GM10266 (cell line): ENCODE measurements around the gene KCND1.
"Not testable (repeated sequence)": the region's sequence is repeated elsewhere in the genome, so short reads cannot be mapped to it uniquely, and the experiment has no call there.

Experiments
- DNase-seq: peaks from one replicate; pipeline ENCODE4 v3.0.0; 2012; ENCODE audit errors: extremely low spot score
- TF ChIP-seq, protein P1 (sequence below): IDR thresholded peaks from 2 replicates; pipeline ENCODE4 v1.5.1; 2012; ENCODE audit warnings: mild to moderate bottlenecking, low read depth; ENCODE audit not compliant: control insufficient read depth, insufficient read depth; ENCODE audit errors: missing control alignments

KCND1 gene

DNA sequence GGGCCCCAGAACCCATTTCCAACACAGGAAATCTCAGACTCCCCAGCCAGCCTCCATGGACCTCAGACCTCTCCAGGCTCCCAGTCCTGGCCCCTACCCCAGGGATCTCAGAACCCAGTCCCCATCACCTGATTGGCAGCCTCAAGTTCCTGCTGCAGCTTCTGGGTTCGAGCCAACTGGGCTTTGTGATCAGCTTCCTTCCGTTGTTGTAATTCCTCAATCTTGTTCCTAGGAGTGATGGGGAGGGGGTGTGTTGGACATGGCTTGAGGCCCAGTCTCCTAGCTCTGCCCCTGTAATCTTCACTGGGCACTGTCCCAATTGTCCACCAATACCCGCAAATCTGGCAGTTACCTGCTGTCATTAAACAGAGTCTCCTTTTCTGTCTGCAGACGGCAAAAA, 17.8 kb upstream of the KCND1 start:
- TF ChIP-seq, protein P1, sequence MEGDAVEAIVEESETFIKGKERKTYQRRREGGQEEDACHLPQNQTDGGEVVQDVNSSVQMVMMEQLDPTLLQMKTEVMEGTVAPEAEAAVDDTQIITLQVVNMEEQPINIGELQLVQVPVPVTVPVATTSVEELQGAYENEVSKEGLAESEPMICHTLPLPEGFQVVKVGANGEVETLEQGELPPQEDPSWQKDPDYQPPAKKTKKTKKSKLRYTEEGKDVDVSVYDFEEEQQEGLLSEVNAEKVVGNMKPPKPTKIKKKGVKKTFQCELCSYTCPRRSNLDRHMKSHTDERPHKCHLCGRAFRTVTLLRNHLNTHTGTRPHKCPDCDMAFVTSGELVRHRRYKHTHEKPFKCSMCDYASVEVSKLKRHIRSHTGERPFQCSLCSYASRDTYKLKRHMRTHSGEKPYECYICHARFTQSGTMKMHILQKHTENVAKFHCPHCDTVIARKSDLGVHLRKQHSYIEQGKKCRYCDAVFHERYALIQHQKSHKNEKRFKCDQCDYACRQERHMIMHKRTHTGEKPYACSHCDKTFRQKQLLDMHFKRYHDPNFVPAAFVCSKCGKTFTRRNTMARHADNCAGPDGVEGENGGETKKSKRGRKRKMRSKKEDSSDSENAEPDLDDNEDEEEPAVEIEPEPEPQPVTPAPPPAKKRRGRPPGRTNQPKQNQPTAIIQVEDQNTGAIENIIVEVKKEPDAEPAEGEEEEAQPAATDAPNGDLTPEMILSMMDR, result no peak
- no peak for DNase-seq

DNA sequence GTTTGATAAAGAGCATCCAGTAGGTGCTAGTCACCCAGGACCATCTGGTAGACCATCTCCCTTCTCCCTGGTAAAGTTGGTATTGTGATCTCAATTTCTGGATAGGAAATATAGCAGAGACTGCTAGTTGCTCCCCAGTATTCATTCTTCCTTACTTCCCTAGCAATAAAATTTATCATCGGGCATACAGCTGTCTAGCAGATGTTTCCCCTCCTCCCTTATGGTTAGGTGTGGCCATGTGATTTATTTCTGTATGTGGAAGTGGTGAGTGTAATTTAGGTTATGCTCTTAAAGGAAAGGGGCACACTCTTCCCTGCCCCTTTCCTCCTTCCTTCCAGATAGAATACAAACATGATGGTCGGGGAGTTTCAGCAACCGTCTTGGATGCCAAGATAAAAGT, 12.3 kb upstream of the KCND1 start:
- TF ChIP-seq, protein P1, result no peak

DNA sequence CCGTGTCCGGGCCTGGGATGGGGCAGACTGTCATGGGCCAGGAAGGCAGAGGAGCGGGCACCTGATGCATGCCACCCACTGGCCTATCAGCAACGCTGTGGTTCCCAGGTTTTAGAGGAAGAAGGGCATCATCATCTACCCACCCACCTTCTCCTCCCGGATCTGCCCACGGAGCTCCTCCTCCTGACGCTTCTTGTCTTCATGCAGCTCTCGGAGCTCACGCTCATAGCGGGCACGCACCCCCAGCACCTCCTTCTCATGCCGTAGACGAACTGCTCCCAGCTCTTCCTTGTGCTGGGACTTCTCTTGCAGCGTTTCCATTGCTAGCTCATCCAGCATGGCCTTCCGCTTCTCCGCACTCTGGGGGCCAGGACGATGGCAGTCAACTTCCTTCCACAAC, 11.4 kb upstream of the KCND1 start:
- TF ChIP-seq, protein P1, result no peak
- DNase-seq, result no peak

More for the DNA sequence above, 12.3 kb upstream of the KCND1 start:
- DNase-seq, result no peak

DNA sequence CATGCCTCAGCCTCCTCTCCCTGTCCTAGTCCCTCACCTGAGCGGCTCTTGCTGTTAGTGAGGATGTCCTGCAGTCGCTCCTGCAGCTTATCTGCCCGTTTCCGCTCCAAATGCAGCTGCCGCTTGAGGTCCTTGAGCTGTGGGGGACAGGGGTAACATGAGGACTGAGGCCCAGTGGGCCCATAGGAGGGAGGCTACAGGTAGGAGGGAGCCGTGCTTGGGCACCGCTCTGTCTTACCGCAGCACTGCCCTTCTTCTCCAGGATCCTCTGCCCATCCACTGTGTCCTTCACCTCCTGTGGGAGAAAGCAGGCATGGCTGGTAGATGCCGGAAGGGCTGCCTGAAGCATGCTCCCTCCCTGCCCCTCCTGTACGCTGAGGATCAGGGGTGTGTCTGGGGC, 9.5 kb upstream of the KCND1 start:
- DNase-seq, result no peak
- TF ChIP-seq, protein P1, result no peak

DNA sequence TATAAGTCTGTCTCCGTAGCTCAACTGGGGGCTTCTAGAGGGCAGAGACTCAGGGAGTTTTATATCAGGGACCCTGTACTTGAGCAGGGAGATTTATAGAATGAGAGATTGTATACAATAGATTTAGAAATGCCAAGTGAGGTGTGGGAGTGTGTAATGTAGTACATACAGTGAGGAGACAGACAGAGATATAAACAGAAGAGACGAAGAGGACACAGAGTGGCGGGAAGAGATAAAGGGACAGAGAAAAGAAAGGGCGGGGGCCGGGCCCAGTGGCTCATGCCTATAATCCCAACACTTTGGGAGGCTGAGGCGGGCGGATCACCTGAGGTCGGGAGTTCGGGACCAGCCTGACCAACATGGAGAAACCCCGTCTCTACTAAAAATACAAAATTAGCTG, 8.7 kb upstream of the KCND1 start:
- DNase-seq, result not testable (repeated sequence)

DNA sequence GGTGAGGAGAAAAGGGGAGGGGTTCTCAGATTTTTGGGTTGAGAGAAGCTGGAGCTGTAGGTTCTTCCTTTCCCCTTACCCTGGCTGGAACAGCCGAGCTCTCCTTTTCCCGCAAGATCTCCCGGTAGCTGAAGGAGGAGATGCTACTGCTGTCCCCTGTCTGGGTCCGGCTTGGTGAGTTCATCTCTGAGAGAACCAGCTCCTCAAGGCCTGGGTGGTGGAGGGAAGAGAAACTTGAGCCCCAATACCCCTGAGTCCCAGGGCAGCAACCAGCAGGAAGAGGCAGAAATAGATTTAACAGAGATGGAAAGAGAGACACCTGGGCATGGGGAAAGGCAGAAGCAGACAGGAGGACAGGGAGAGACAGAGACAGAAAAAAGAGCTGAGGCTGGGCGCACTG, 6.6 kb upstream of the KCND1 start:
- DNase-seq, result no peak
- TF ChIP-seq, protein P1, result no peak

DNA sequence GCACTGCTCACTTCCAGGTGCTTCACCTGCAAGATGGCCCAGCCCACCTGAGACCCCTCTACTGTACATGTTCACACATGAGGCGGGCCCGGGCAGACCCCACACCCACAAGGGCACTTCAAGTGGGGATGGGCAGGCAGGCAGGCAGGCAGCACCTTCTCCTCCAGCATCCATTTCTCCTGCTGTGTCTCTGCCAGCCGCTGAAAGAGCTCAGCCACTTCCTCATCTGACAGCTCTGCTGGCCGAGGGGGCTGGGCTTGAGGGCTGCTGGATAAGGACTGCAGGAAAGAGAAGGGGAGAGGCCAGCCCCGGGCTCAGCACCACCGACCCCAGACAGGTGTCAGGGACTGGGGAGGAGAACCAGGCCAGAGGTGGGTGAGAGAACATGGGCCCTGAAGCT, 4.4 kb upstream of the KCND1 start:
- DNase-seq, result no peak
- TF ChIP-seq, protein P1, result no peak

DNA sequence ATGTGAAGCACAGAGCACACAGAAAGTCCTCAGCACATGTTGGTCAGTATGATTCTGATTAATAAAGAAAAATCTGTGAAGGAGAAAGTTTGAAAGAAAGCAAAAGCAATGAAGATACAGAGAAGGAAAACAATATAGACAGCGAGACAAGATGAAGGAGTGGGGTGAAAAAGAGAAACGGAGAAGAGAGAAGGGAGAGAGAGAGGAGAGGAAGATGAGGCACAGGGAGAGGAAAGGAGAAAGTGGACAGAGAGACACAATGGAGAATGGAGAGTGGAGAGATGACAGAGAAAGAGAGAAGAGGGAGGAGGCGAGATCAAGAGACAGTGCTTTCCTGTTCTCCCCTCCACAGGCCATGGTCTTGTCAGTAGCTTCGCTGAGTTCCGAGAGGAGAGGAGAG, 3.9 kb upstream of the KCND1 start:
- TF ChIP-seq, protein P1, result no peak
- DNase-seq, result no peak
